GM12892 (cell line): ENCODE data around the gene TLE1.

Experiments used
- DNase-seq: peaks from one replicate; pipeline ENCODE4 v3.0.0; 2011; ENCODE audit not compliant: insufficient read length
- FAIRE-seq: peaks from 2 replicates; lab custom pipeline; 2011; peaks lifted over from hg19 to GRCh38; lab: Jason Lieb, UNC
- POLR2A ChIP-seq: IDR thresholded peaks from 2 replicates; pipeline ENCODE4 v1.6.1; 2011; ENCODE audit warnings: low read depth, low read length, control low read depth
- POLR2AphosphoS5 ChIP-seq: IDR thresholded peaks from 2 replicates; pipeline ENCODE4 v1.6.1; 2011; ENCODE audit warnings: low read depth, low read length, control low read depth
- TAF1 ChIP-seq: IDR thresholded peaks from 2 replicates; pipeline ENCODE4 v1.6.1; 2011; ENCODE audit warnings: low read depth, mild to moderate bottlenecking, control low read depth, low read length, borderline replicate concordance

Gene TLE1

GRCh38 chr9:81623778-81624177 is 65.6 kb downstream of the TLE1 start:
- FAIRE-seq (no peak), DNase-seq (no peak)
- TF ChIP-seq POLR2AphosphoS5 (no peak), TAF1 (no peak), POLR2A (no peak)

- DNase-seq, result no peak
- no peak for TF ChIP-seq POLR2A
- no peak for TF ChIP-seq POLR2AphosphoS5
- no peak for TF ChIP-seq TAF1
- no peak for FAIRE-seq
Measured at GRCh38 chr9:81622471-81623255, 66.7 kb downstream of the TLE1 start.

GRCh38 chr9:81621785-81622259 is 67.5 kb downstream of the TLE1 start:
- FAIRE-seq, result no peak
- TF ChIP-seq POLR2A (no peak), POLR2AphosphoS5 (no peak), TAF1 (no peak)
- no peak for DNase-seq

- DNase-seq, result no peak
- no peak for TF ChIP-seq POLR2A
- TF ChIP-seq TAF1, result no peak
- no peak for TF ChIP-seq POLR2AphosphoS5
- FAIRE-seq, result no peak
Measured at GRCh38 chr9:81621118-81621517, 68.2 kb downstream of the TLE1 start.

GRCh38 chr9:81620002-81620390 is 69.4 kb downstream of the TLE1 start:
- TF ChIP-seq POLR2AphosphoS5, result no peak
- no peak for TF ChIP-seq TAF1
- no peak for TF ChIP-seq POLR2A
- no peak for DNase-seq
- no peak for FAIRE-seq

GRCh38 chr9:81619353-81620001 is 69.9 kb downstream of the TLE1 start:
- FAIRE-seq (no peak), DNase-seq (no peak)
- TF ChIP-seq POLR2A, result no peak
- no peak for TF ChIP-seq POLR2AphosphoS5
- TF ChIP-seq TAF1, result no peak

GRCh38 chr9:81618923-81619322 is 70.4 kb downstream of the TLE1 start:
- TF ChIP-seq POLR2A (no peak), POLR2AphosphoS5 (no peak), TAF1 (no peak)
- no peak for FAIRE-seq

GRCh38 chr9:81616141-81616540 is 73.2 kb downstream of the TLE1 start:
- no peak for TF ChIP-seq TAF1
- TF ChIP-seq POLR2A, result no peak
- TF ChIP-seq POLR2AphosphoS5, result no peak
- FAIRE-seq (no peak), DNase-seq (no peak)

More at GRCh38 chr9:81618923-81619322, 70.4 kb downstream of the TLE1 start:
- no peak for DNase-seq

GRCh38 chr9:81614335-81614734 is 75.0 kb downstream of the TLE1 start:
- TF ChIP-seq POLR2A (no peak), TAF1 (no peak), POLR2AphosphoS5 (no peak)
- DNase-seq (no peak), FAIRE-seq (no peak)

- FAIRE-seq, result no peak
- no peak for DNase-seq
- no peak for TF ChIP-seq TAF1
- TF ChIP-seq POLR2A, result no peak
- no peak for TF ChIP-seq POLR2AphosphoS5
Measured at GRCh38 chr9:81613002-81613812, 76.1 kb downstream of the TLE1 start.

- no peak for DNase-seq
- FAIRE-seq, result no peak
- no peak for TF ChIP-seq POLR2A
- TF ChIP-seq POLR2AphosphoS5, result no peak
- TF ChIP-seq TAF1, result no peak
Measured at GRCh38 chr9:81611664-81612063, 77.7 kb downstream of the TLE1 start.
